Sigmoid colon (tissue), 7 donors: ENCODE measurements around the gene ETV3. TPM values are rescaled to one million over a fixed set of nuclear protein-coding genes. Genes with fewer than 3 reads are reported as not detected.
A peak's percentile ranks its signal among the peaks of the same experiment; 100 is the strongest.

Source experiments
- DNase-seq: peaks from one replicate; pipeline ENCODE4 v3.0.0-alpha.2; 2019
- H3K27ac ChIP-seq, 4 donors: fragments of 200-600 bp; sonication (generic); one replicate each; pipeline ENCODE4 v1.5.1; 2016 to 2019; ENCODE audit warnings: mild to moderate bottlenecking in 1 of 4
- H3K27me3 ChIP-seq, 3 donors: fragments of 200-600 bp; sonication (generic); one replicate each; pipeline ENCODE4 v1.5.1; 2019; ENCODE audit warnings: mild to moderate bottlenecking in 1 of 3
- H3K36me3 ChIP-seq, 4 donors: fragments of 200-600 bp; sonication (generic); one replicate each; pipeline ENCODE4 v1.5.1; 2016 to 2019
- H3K4me1 ChIP-seq, 4 donors: fragments of 200-600 bp; sonication (generic); one replicate each; pipeline ENCODE4 v1.5.1; 2017 to 2019
- H3K4me3 ChIP-seq, 4 donors: fragments of 200-600 bp; sonication (generic); one replicate each; pipeline ENCODE4 v1.5.1; 2017 to 2019; ENCODE audit warnings: mild to moderate bottlenecking in 2 of 4, moderate library complexity in 1 of 4
- H3K9me3 ChIP-seq, 4 donors: fragments of 200-600 bp in 3 of 4; sonication (generic) in 3 of 4; one replicate each; pipeline versions ENCODE4 v1.5.1 to v1.6.1; 2013 to 2019
- EP300 ChIP-seq, 4 donors: sonication (generic); formaldehyde crosslinking; IDR thresholded peaks; one replicate each; pipeline ENCODE4 v1.6.1; 2017; ENCODE audit warnings: antibody characterized with exemption in 4 of 4
- POLR2A ChIP-seq, 2 donors: fragments of 450-650 bp; IDR thresholded peaks; one replicate each; pipeline ENCODE4 v1.6.1; 2016; ENCODE audit warnings: antibody characterized with exemption in 2 of 2, mild to moderate bottlenecking in 2 of 2, moderate library complexity in 2 of 2
- POLR2AphosphoS5 ChIP-seq, 4 donors: sonication (generic); formaldehyde crosslinking; IDR thresholded peaks; one replicate each; pipeline ENCODE4 v1.6.1; 2017; ENCODE audit warnings: antibody characterized with exemption in 4 of 4
- WGBS, 2 donors: extraction: QIAGEN DNeasy Blood & Tissue Kit; methylation state at CpG; one replicate each; pipeline ENCODE4 v1.1.7; 2013; 5-methylcytosine and 5-hydroxymethylcytosine counted together
- intact Hi-C: fragments of 100-400 bp; cut with DNase I; formaldehyde crosslinking; loops from one replicate; pipeline ENCODE4 v1.15.1; 2023
- polyA plus RNA-seq, 3 donors: library from polyadenylated mRNA; stranded (reverse); fragments of 200-250 nt; gene quantifications; one replicate each; pipeline ENCODE4 v1.2.3, GENCODE V29; 2013
- total RNA-seq, 4 donors: library from RNA; depleted of rRNA; stranded (reverse); fragments of >200 nt; gene quantifications; one replicate each; pipeline ENCODE4 v1.1.0, GENCODE V29; 2016
- TF ChIP-seq, protein P1 (sequence below), 4 experiments: fragments of 450-650 bp in 3 of 4; fragments of 200-600 bp in 1 of 4; IDR thresholded peaks; one replicate each; pipeline ENCODE4 v1.5.1; 2016 to 2019; ENCODE audit warnings: antibody characterized with exemption in 4 of 4, mild to moderate bottlenecking in 3 of 4, moderate library complexity in 2 of 4
- donor health status: healthy with polysubstance abuse.
- donor health status: Bipolar disorder and iron deficiency.
- donor health status: healthy.

The ETV3 gene
- total and polyA plus RNA-seq, 7 donors = 6.6 to 20.2 (median 14.1) TPM

DNA sequence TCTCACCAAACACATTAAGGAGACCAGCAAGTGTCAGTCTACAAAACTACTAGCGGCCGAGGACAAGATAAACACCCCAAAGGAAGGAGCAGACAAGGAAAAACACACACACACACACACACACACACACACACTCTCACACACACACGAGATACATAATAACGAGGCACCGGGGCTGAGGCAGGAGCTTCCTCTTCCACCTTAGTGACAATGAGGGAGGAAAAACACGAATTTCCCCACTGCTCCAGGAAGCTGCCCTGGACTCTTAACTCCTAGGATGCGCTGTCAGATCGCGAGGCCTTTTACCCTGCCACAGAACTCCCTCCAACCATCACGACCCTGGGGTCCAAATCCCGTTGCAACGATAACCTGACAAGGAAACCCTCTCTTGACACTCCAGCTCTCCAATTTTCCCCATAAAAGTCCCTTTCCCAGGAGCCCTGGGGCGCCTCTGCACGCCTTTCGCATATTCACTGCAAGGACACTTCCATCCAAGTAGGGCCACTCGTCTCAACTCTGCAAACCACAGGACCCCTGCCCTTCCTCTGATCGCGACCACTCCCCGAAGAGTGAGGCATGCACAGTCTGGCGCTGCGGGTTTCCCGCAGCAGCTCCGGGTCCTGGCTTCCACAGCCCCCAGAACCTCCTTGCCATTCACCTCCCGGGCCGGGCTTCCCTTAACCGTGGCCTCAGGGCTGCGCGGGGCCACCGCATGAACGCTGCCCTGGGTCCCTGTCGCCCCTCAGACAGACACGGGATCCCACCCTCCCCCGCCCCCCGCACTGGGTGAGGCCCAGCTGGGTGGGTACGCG, 581 bp downstream of the ETV3 start:
- H3K4me1 ChIP-seq = peaks cover 0 to 27% (median 22%) of the 10 kb centered on the region in 4 donors

DNA sequence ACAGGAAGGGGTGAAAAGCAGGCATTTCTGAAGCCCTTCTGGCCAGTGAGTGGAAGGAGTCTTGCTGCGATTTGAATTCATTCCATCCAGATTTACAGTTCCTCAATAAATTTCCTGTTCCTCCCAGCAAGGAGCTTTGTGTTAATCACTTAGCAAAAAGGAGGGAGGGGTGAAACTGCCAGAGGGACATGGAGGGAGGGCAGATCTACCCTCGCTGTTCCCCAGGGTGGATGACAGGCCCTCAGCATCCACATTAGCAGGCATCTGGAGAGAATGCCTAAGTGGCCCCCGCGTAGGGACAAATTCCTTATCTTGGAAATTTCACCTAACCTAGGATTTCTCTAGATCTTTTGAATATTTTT, 1.2 kb downstream of the ETV3 start:
- peak overlapping the region; percentile 96 to 99 (median 98) for H3K27ac ChIP-seq
- intact Hi-C loops = loop anchor here (5.0 to 10.0 kb wide), 2 partner anchors 90 to 942 kb away; partner anchors contain the start of genes ARHGEF11 and SLC25A44

More for the DNA sequence above, 581 bp downstream of the ETV3 start:
- Histone ChIP-seq H3K36me3 (peaks cover 23 to 36% (median 27%) of the 10 kb centered on the region in 4 donors), H3K9me3 (no peaks in the 10 kb centered on the region), H3K27me3 (no peaks in the 10 kb centered on the region), H3K4me3 (peak overlapping the region; percentile 80 to 96 (median 92)), H3K27ac (peak overlapping the region; percentile 96 to 99 (median 98))
- TF ChIP-seq POLR2A (IDR thresholded peaks at IDR 0.05) (no peak), POLR2AphosphoS5 (IDR thresholded peaks at IDR 0.05) (no peak), EP300 (IDR thresholded peaks at IDR 0.05) (no peak)
- TF ChIP-seq, protein P1, sequence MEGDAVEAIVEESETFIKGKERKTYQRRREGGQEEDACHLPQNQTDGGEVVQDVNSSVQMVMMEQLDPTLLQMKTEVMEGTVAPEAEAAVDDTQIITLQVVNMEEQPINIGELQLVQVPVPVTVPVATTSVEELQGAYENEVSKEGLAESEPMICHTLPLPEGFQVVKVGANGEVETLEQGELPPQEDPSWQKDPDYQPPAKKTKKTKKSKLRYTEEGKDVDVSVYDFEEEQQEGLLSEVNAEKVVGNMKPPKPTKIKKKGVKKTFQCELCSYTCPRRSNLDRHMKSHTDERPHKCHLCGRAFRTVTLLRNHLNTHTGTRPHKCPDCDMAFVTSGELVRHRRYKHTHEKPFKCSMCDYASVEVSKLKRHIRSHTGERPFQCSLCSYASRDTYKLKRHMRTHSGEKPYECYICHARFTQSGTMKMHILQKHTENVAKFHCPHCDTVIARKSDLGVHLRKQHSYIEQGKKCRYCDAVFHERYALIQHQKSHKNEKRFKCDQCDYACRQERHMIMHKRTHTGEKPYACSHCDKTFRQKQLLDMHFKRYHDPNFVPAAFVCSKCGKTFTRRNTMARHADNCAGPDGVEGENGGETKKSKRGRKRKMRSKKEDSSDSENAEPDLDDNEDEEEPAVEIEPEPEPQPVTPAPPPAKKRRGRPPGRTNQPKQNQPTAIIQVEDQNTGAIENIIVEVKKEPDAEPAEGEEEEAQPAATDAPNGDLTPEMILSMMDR (IDR thresholded peaks at IDR 0.05) = no peak
- DNase-seq = no peak
- intact Hi-C loops = loop anchor here (5.0 to 10.0 kb wide), 2 partner anchors 90 to 943 kb away; partner anchors contain the start of genes ARHGEF11 and SLC25A44
- WGBS, 2 donors = 0 to 1% methylated on average over 36 of the region's 36 CpGs

DNA sequence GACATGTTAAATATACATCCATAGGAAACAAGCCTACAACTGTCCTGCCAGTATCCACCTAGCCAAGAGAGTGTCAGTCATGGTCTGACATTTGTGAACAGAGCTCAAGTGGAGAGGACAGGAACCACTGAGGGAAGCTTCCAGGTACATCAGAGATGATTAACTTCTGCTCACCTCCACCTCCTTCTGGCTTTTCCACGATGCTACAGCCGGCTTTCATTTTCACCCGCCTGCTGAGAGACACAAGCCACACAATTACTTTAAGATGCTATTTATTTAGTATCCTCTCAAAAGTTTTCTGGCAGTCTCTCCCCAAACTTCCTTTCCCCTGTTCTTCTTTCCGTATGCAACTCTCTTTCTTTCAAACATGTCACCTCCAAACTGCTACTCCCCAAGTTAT, 2.1 kb downstream of the ETV3 start:
- intact Hi-C loops = loop anchor here (5.0 to 10.0 kb wide), 2 partner anchors 89 to 941 kb away; partner anchors contain the start of genes ARHGEF11 and SLC25A44
- Histone ChIP-seq H3K4me3 (no peak overlapping the region), H3K27ac (no peak overlapping the region), H3K27me3 (no peaks in the 10 kb centered on the region), H3K9me3 (no peaks in the 10 kb centered on the region), H3K4me1 (peaks cover 0 to 27% (median 22%) of the 10 kb centered on the region in 4 donors), H3K36me3 (peaks cover 33 to 50% (median 35%) of the 10 kb centered on the region in 4 donors)
- TF ChIP-seq EP300 (IDR thresholded peaks at IDR 0.05) = no peak
- no peak for DNase-seq
- WGBS, 2 donors = 37 to 55% methylated on average over 4 of the region's 4 CpGs

More for the DNA sequence above, 1.2 kb downstream of the ETV3 start:
- H3K4me3 ChIP-seq = peak overlapping the region; percentile 80 to 96 (median 92)
- peaks cover 0 to 27% (median 22%) of the 10 kb centered on the region in 4 donors for H3K4me1 ChIP-seq
- no peaks in the 10 kb centered on the region for H3K27me3 ChIP-seq
- no peaks in the 10 kb centered on the region for H3K9me3 ChIP-seq
- 5 to 13% methylated on average over 4 of the region's 4 CpGs for WGBS, 2 donors
- H3K36me3 ChIP-seq = peaks cover 28 to 41% (median 28%) of the 10 kb centered on the region in 4 donors
- no peak for TF ChIP-seq EP300 (IDR thresholded peaks at IDR 0.05)
- TF ChIP-seq POLR2AphosphoS5 (IDR thresholded peaks at IDR 0.05) = no peak
- TF ChIP-seq POLR2A (IDR thresholded peaks at IDR 0.05) = no peak
- TF ChIP-seq, protein P1 (IDR thresholded peaks at IDR 0.05) = no peak
- no peak for DNase-seq

DNA sequence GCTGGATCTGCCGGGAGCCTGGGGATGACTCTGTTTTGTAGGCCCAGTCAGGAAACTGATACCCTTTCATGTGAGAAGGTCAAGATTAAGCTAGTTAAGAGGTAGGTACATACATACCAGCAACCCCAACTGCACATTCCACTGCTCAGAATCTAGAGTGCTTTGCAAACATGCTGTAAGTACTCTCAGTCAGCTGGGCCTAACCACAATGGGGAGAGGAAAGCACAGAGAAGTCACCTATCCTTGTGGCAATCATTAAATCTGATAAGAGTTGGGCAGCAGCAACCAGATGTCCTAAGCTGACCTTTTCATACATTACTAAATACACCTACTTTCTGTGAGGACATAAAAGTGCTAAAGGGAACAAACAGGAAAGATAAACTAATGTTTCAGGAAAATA, 2.5 kb downstream of the ETV3 start:
- Histone ChIP-seq H3K9me3 (no peaks in the 10 kb centered on the region), H3K4me3 (no peak overlapping the region), H3K27ac (no peak overlapping the region), H3K27me3 (no peaks in the 10 kb centered on the region), H3K4me1 (peaks cover 0 to 27% (median 22%) of the 10 kb centered on the region in 4 donors), H3K36me3 (peaks cover 33 to 55% (median 37%) of the 10 kb centered on the region in 4 donors)
- DNase-seq = no peak
- TF ChIP-seq, protein P1 (IDR thresholded peaks at IDR 0.05) = no peak
- TF ChIP-seq EP300 (IDR thresholded peaks at IDR 0.05) (no peak), POLR2AphosphoS5 (IDR thresholded peaks at IDR 0.05) (no peak), POLR2A (IDR thresholded peaks at IDR 0.05) (no peak)
- intact Hi-C loops = loop anchor here (5.0 to 10.0 kb wide), 2 partner anchors 88 to 941 kb away; partner anchors contain the start of genes ARHGEF11 and SLC25A44
- 88 to 95% methylated on average over 1 of the region's 1 CpG for WGBS, 2 donors

DNA sequence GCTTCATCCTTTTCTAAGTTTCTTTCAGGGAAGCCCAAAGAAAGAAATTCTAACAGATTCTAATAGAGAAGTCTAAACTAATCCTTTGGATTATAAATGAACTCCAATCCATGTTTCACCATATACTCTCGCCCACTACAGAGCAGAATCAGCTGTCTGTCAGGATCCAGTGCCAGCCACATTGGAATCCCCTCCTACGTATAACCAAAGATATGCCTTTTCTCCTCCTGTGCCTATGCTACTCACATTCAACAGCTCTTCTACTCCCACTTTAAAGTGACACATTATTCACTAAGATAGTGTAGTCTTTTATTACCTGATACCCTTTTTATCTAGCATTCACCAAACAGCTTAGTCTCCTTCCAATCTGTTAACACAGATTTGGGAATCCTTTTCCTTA, 3.1 kb downstream of the ETV3 start:
- peaks cover 0 to 27% (median 22%) of the 10 kb centered on the region in 4 donors for H3K4me1 ChIP-seq
- DNase-seq = no peak
- H3K36me3 ChIP-seq = peaks cover 33 to 61% (median 42%) of the 10 kb centered on the region in 4 donors
- no peaks in the 10 kb centered on the region for H3K9me3 ChIP-seq
- H3K27ac ChIP-seq = no peak overlapping the region
- H3K27me3 ChIP-seq = no peaks in the 10 kb centered on the region
- H3K4me3 ChIP-seq = no peak overlapping the region
- WGBS, 2 donors = 94 to 98% methylated on average over 2 of the region's 2 CpGs
- TF ChIP-seq EP300 (IDR thresholded peaks at IDR 0.05) (no peak), POLR2A (IDR thresholded peaks at IDR 0.05) (no peak), POLR2AphosphoS5 (IDR thresholded peaks at IDR 0.05) (no peak)
- TF ChIP-seq, protein P1 (IDR thresholded peaks at IDR 0.05) = no peak
- intact Hi-C loops = loop anchor here (5.0 to 10.0 kb wide), 2 partner anchors 88 to 940 kb away; partner anchors contain the start of genes ARHGEF11 and SLC25A44
